Activated B cell treated with CpG ODN at 0.5 μM for 24 hours (primary cell): Measurements from ENCODE around the gene SUGP2. TPM values are rescaled to one million over a fixed set of nuclear protein-coding genes. Genes with fewer than 3 reads are reported as not detected.
A peak's percentile ranks its signal among the peaks of the same experiment; 100 is the strongest.

Experiments
- ATAC-seq: fragments of 200-7000 bp; cut with Tn5 transposase; one replicate; pipeline ENCODE4 v1.10.0; 2021; ENCODE audit warnings: low read depth, mild to moderate bottlenecking, moderate library complexity
- CTCF ChIA-PET: fragments of 350-600 bp; sonication (Branson Sonifier 250); formaldehyde crosslinking; loops from one replicate; lab custom pipeline; 2021; ENCODE audit warnings: antibody characterized with exemption; lab: Charles Lee
- POLR2A ChIA-PET: fragments of 350-600 bp; sonication (Branson Sonifier 250); formaldehyde crosslinking; loops from one replicate; lab custom pipeline; 2021; ENCODE audit warnings: antibody characterized with exemption; lab: Charles Lee
- DNase-seq: peaks from one replicate; pipeline ENCODE4 v3.0.0; 2022
- H3K27ac Mint-ChIP-seq: one replicate; pipeline ENCODE4 v1.8.0; 2020; ENCODE audit warnings: mixed read lengths
- H3K27me3 Mint-ChIP-seq: one replicate; pipeline ENCODE4 v1.8.0; 2021; ENCODE audit warnings: mixed read lengths
- H3K36me3 Mint-ChIP-seq: one replicate; pipeline ENCODE4 v1.8.0; 2021; ENCODE audit warnings: low read depth, mixed read lengths
- H3K4me1 Mint-ChIP-seq: one replicate; pipeline ENCODE4 v1.8.0; 2021; ENCODE audit warnings: mixed read lengths
- H3K4me3 Mint-ChIP-seq: one replicate; pipeline ENCODE4 v1.8.0; 2020; ENCODE audit warnings: mild to moderate bottlenecking, mixed read lengths
- H3K9me3 Mint-ChIP-seq: one replicate; pipeline ENCODE4 v1.8.0; 2020; ENCODE audit warnings: mixed read lengths
- intact Hi-C: fragments of 100-400 bp; cut with micrococcal nuclease; formaldehyde crosslinking; loops from one replicate; pipeline ENCODE4 v1.15.1; 2024
- total RNA-seq: library from RNA; stranded (reverse); gene quantifications from 2 replicates; pipeline ENCODE4 v1.2.3, GENCODE V29; 2022
- TF ChIP-seq, protein P1 (sequence below): fragments of 200-600 bp; IDR thresholded peaks from one replicate; pipeline ENCODE4 v1.8.0; 2022; ENCODE audit warnings: antibody characterized with exemption, mild to moderate bottlenecking

Gene SUGP2
- total RNA-seq, 1 donor from 2014 or later = 122 TPM

DNA sequence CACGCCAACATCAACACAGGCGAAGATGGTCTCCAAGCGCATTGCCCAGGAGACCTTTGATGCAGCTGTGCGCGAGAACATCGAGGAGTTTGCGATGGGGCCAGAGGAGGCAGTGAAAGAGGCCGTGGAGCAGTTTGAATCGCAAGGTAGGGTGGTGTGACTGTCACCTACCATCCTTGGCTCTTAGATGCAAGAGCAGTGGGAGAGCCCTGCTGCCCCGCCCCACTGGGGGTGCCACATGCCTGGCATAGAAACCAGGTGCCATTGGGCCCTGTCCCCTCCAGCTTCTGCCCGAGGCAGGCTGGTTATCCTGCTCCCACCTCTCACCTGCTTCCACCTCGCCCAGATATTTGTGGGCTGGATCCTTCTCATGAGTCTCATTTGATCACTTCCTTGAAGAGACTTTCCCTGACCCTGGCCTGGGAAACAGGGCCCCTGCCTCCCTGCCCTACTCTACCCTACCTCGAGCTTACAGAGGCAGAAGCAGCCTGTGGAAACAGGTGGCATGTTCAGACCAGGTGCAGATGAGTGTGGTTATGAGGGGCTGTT lies 9.5 kb upstream of the SUGP2 start:
- Mint-ChIP-seq H3K4me1 (peaks cover 20% of the 10 kb centered on the region), H3K9me3 (no peaks in the 10 kb centered on the region), H3K4me3 (no peak overlapping the region), H3K36me3 (peaks cover 36% of the 10 kb centered on the region), H3K27me3 (no peaks in the 10 kb centered on the region), H3K27ac (no peak overlapping the region)
- POLR2A ChIA-PET = no interaction called here
- TF ChIP-seq, protein P1, sequence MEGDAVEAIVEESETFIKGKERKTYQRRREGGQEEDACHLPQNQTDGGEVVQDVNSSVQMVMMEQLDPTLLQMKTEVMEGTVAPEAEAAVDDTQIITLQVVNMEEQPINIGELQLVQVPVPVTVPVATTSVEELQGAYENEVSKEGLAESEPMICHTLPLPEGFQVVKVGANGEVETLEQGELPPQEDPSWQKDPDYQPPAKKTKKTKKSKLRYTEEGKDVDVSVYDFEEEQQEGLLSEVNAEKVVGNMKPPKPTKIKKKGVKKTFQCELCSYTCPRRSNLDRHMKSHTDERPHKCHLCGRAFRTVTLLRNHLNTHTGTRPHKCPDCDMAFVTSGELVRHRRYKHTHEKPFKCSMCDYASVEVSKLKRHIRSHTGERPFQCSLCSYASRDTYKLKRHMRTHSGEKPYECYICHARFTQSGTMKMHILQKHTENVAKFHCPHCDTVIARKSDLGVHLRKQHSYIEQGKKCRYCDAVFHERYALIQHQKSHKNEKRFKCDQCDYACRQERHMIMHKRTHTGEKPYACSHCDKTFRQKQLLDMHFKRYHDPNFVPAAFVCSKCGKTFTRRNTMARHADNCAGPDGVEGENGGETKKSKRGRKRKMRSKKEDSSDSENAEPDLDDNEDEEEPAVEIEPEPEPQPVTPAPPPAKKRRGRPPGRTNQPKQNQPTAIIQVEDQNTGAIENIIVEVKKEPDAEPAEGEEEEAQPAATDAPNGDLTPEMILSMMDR = no peak
- ATAC-seq (no peak), DNase-seq (no peak)
- intact Hi-C loops = no loop called here
- CTCF ChIA-PET = no interaction called here

DNA sequence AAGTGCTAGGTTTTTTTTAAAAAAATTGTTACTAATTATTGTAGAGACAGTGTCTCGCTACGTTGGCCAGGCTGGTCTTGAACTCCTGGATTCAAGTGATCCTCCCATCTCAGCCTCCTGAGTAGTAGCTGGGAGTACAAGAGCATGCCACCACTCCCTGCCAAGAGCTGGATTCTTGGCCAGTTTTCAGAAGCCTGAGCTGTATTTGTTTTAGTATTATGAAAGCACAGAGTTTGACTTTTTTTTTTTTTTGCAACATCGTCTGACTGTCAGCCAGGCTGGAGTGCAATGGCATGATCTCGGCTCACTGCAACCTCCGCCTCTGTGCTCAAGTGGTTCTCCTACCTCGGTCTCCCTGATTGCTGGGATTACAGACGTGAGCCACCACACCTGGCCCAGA lies 7.1 kb upstream of the SUGP2 start:
- ATAC-seq (no peak), DNase-seq (no peak)
- H3K9me3 Mint-ChIP-seq = no peaks in the 10 kb centered on the region
- TF ChIP-seq, protein P1 = no peak
- ChIA-PET POLR2A (no interaction called here), CTCF (no interaction called here)
- peaks cover 26% of the 10 kb centered on the region for H3K4me1 Mint-ChIP-seq
- no peaks in the 10 kb centered on the region for H3K27me3 Mint-ChIP-seq
- H3K36me3 Mint-ChIP-seq = peaks cover 28% of the 10 kb centered on the region
- peak overlapping the region; percentile 80 for H3K27ac Mint-ChIP-seq
- intact Hi-C loops = no loop called here
- H3K4me3 Mint-ChIP-seq = no peak overlapping the region

DNA sequence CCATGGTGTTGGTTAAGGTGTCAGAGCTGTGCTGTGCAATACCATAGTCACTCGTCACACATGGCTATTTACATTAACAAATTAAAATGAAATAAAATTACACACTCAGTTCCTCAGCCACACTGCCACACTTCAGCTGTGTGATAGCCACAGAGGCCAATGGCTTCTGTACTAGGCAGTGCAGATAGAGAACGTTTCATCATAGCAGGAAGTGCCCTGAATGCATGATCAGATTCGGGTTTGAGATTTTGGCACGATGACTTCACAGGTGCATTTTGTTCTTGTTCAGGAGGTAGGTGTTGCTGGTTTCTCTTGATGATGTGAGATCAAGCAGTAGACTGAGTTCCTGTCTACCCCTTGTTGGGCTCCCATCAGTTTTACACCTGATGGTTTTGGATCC lies 6.6 kb upstream of the SUGP2 start:
- Mint-ChIP-seq H3K27ac (peak overlapping the region; percentile 80), H3K4me1 (peaks cover 27% of the 10 kb centered on the region), H3K4me3 (no peak overlapping the region), H3K27me3 (no peaks in the 10 kb centered on the region), H3K9me3 (no peaks in the 10 kb centered on the region), H3K36me3 (peaks cover 24% of the 10 kb centered on the region)
- TF ChIP-seq, protein P1 = no peak
- POLR2A ChIA-PET = no interaction called here
- DNase-seq = no peak
- intact Hi-C loops = no loop called here
- CTCF ChIA-PET = no interaction called here
- peak; percentile 99 for ATAC-seq

DNA sequence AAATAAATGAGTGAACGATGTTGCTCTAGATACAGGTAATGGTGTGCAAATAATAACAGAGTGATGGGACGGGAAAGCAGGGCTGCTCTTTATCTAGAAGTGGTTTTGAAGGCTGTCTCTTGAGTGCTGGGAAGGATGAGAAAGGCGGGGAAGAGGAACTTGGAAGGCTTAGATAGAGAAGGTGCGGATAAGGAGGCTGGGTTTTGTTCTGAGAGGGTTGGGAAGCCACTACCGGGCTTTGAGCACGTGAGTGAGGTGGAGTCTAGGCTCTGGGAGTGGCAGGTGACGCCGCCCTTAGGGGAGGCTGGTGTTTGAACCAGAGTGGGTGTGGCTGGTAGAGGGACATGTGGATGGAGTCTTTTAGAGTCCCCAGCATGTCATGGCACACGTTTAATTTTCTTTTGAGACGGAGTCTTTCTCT lies 897 bp upstream of the SUGP2 start:
- intact Hi-C loops = loop anchor here (5.0 kb wide), 1 partner anchor 397 kb away; the partner anchor contains the start of gene KLHL26
- ATAC-seq = peak; percentile 53
- TF ChIP-seq, protein P1 = no peak
- peak overlapping the region; percentile 91 for H3K27ac Mint-ChIP-seq
- POLR2A ChIA-PET = no interaction called here
- DNase-seq = peak; percentile 42
- peaks cover 34% of the 10 kb centered on the region for H3K4me1 Mint-ChIP-seq
- CTCF ChIA-PET = no interaction called here
- peak overlapping the region; percentile 88 for H3K4me3 Mint-ChIP-seq
- no peaks in the 10 kb centered on the region for H3K9me3 Mint-ChIP-seq
- peaks cover 20% of the 10 kb centered on the region for H3K36me3 Mint-ChIP-seq
- H3K27me3 Mint-ChIP-seq = no peaks in the 10 kb centered on the region

DNA sequence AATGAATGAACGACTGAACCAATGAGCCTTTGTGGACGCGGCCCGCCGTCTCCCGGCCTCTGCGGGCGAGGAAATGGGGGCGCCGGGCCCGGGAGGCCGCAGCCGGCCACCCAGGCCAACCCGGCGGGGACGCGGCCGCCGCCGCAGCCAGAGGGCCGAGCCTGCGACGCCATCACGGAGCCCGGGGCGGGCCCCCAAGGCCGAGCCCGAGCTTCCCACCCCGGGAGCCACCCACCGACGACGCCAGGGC lies 216 bp downstream of the SUGP2 start:
- DNase-seq (no peak), ATAC-seq (no peak)
- ChIA-PET POLR2A (interaction anchor here (0.5 kb wide), 1 partner anchor 37 kb away, joined by 4 read pairs; no protein-coding TSS in a partner anchor), CTCF (no interaction called here)
- intact Hi-C loops = loop anchor here (1.0 to 5.0 kb wide), 5 partner anchors 30 to 396 kb away; partner anchors contain the start of genes COPE, DDX49, KLHL26 and MAU2
- Mint-ChIP-seq H3K27me3 (no peaks in the 10 kb centered on the region), H3K27ac (peak overlapping the region; percentile 88), H3K9me3 (no peaks in the 10 kb centered on the region), H3K36me3 (peaks cover 27% of the 10 kb centered on the region), H3K4me1 (peaks cover 31% of the 10 kb centered on the region), H3K4me3 (peak overlapping the region; percentile 92)
- TF ChIP-seq, protein P1 = no peak
